ENCODE results near the gene LAMP5.

LAMP5 gene

GRCh38 chr20:9514461-9515213, at the start of gene LAMP5:
Gene LAMP5 (plus strand): TSS chr20:9514590. CDS start chr20:9514853, 263 bp downstream.
- no peak for DNase-seq (ENCODE audit: low spot score)

- DNase-seq (ENCODE audit: low spot score): no peak
These were observed 46.4 kb upstream of the LAMP5 start for GRCh38 chr20:9467995-9468394.

DNA sequence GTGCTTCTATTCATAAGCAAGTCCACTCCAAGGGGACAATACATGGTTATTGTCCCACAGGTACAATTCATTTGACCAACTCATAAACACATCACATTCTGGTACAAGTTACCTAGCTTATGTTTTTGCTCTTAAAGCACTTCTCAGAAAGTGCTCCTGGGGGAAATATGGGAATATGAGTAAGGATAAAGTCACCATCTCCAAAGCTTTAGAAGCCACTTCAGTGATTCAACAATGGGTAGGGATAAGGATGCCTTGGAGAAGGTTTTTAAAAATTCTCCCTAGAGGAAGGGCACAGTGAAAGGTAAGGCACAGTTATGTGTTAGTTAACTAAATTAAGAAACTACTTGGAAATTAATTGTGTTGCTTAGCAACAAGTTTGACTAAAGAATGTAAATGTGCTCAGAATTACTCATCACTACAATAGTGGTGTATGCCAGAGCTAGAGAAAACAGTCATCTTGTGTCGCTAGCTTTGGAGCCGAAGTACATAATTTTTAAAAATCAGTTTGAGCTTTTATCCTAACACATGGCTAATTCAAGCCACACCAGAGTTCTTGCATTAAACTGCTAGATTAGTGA, 39.5 kb upstream of the LAMP5 start:
- no peak for DNase-seq (ENCODE audit: low spot score)

GRCh38 chr20:9475456-9475855, 38.9 kb upstream of the LAMP5 start:
- DNase-seq (ENCODE audit: low spot score): no peak

- DNase-seq (ENCODE audit: low spot score): no peak
These were observed 38.2 kb upstream of the LAMP5 start for GRCh38 chr20:9476174-9476573.

- no peak for DNase-seq (ENCODE audit: low spot score)
These were observed 37.8 kb upstream of the LAMP5 start for GRCh38 chr20:9476637-9477036.

- no peak for DNase-seq (ENCODE audit: low spot score)
These were observed 35.6 kb upstream of the LAMP5 start for GRCh38 chr20:9478771-9479170.

DNA sequence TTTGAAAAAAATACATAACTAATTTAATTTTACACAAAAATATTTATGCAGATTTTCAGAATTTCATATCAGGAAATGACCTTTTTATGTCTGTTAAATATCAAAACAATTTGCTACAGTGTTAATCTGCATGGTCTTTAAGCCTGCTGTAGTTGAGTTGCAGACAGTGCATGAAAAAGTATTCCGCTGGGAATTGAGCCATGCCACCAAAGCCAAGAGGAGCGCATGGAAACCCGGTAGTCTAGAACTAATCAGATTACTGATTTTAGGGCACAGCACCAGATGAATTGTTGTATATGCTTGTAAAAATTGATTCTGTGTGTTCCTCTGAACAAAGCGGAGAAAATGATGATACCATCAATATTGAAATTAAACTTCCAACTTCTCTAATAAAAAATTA, 34.3 kb upstream of the LAMP5 start:
- no peak for DNase-seq (ENCODE audit: low spot score)

DNA sequence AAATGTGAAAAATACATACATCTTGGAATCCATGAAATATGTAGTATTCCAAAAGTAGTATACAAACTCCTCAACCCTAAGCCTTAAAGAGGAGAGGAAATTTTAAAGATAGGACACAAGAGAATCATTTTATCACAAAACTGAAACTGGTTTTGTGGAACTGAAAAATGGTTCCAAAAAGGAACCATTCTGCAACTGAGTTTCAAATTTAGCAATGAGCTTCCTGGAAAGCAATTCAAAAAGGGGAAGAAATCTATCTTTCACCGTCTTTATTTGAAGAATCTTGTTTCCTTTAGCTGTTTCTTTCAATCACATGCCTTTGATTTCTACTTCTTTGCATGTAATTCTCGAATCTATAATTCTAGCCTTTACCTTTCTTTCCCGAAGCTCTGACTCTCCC, 32.2 kb upstream of the LAMP5 start:
- peak; percentile 60 for DNase-seq (ENCODE audit: low spot score)

- no peak for DNase-seq (ENCODE audit: low spot score)
These were observed 31.3 kb upstream of the LAMP5 start for GRCh38 chr20:9483131-9483530.

DNA sequence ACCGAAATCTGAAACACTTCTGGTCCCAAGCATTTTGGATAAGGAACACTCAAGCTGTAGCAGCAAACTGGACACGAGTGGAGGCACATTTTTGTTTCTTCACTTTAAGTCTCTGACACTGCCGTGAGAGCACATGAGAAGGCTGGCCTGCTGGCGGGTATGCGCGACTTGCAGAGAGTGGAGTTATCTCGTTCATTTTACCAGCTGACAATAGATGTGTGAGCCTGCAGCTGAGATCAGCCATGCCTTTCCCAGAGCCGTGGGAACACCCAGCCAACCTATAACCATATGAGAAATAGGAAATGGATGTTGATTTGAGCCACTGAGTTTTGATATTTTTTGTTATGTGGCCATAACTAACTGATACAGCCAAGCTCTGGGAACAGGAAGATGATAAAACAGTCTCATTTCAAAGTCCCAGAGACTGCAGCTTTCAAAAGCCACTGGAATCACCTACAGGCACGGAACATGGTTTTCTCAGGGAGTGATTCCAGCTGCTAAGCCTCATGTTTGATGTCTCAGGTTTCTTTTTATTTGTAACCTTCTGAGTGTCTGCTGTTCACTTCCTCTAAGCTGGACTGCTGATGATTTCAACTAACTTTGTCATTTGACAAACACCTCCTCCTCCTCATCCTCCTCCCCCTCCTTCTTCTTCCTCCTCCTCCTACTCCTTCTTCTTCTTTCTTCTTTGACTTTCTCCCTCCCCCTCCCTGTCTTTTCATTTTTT, 28.6 kb upstream of the LAMP5 start:
- no peak for DNase-seq (ENCODE audit: low spot score)

- no peak for DNase-seq (ENCODE audit: low spot score)
These were observed 27.2 kb upstream of the LAMP5 start for GRCh38 chr20:9487231-9487630.

DNA sequence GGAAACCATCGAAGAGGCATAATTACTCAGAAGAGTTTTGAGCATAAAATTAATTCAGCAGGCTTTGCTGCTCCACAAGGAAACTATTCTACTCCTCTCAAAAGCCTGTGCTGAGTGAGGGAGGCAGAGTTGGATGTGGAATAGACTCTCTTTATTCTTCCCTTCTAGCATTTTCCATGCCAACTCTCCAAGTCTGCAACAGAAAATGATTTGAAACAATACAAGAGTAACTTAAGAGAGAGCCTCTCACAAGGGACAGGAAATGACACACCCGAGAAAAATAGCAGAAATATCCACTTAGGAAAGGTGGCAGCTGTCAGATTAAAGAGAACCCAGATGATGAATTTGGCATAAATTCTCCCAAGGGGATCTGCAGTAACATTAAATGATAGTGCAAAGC, 26.3 kb upstream of the LAMP5 start:
- DNase-seq (ENCODE audit: low spot score): peak; percentile 93

- DNase-seq (ENCODE audit: low spot score): no peak
These were observed 24.2 kb upstream of the LAMP5 start for GRCh38 chr20:9490161-9490560.

- no peak for DNase-seq (ENCODE audit: low spot score)
These were observed 23.8 kb upstream of the LAMP5 start for GRCh38 chr20:9490631-9491030.

DNA sequence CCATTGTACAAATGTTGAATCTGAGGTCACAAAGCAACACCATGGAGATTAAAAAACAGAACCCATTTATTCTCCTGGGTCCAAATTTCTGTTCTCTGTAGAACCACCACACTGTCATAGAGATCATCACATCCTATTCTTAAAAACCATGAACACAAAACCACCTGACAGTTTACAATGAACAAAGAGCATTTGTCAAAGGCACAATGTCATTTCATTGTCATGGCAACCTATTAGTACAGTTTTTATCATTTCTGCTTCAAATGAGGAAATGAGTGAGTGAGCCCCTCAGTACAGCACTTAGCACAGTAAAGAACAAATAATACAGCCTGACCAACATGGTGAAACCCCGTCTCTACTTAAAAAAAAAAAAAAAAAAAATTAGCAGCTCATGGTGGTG, 23.1 kb upstream of the LAMP5 start:
- DNase-seq (ENCODE audit: low spot score): no peak

GRCh38 chr20:9492067-9492466, 22.3 kb upstream of the LAMP5 start:
- no peak for DNase-seq (ENCODE audit: low spot score)

- DNase-seq (ENCODE audit: low spot score): peak; percentile 31
These were observed 20.6 kb upstream of the LAMP5 start for GRCh38 chr20:9493803-9494202.

DNA sequence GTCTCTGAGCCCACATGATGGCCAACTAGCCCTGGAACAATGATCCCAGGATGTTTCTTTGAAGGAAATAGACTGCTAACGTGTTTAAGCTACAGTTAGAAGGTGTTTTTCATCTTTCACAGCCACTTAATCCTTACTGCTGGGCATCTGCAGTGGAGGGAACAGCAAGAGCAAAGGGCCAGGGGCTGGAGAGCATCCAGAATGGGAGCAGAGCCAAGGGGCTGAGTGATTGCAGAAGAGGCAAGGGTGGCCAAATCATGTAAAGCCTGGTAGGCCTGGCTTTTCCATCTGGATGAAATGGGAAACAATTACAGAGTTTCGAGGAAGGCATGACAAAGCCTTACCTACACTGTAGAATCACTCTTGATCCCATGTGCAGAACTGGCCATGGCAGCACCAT, 18.7 kb upstream of the LAMP5 start:
- DNase-seq (ENCODE audit: low spot score): no peak

DNA sequence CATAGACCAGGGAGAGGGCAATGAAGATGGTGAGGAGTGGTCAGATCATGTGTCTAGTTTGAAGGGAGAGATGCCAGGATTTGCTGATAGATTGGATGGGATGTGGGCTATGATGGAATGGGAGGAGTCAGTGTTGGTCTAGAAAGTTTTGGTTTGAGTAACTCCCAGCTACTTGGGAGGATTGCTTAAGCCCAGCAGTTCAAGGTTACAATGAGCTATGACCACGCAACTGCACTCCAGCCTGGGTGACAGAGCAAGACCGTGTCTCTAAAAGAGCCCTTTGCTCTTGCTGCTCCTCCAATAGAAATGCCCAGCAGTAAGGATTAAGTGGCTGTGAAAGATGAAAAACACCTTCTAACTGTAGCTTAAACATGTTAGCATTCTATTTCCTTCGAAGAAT, 18.2 kb upstream of the LAMP5 start:
- DNase-seq (ENCODE audit: low spot score): no peak

- no peak for DNase-seq (ENCODE audit: low spot score)
These were observed 16.1 kb upstream of the LAMP5 start for GRCh38 chr20:9498322-9498721.

DNA sequence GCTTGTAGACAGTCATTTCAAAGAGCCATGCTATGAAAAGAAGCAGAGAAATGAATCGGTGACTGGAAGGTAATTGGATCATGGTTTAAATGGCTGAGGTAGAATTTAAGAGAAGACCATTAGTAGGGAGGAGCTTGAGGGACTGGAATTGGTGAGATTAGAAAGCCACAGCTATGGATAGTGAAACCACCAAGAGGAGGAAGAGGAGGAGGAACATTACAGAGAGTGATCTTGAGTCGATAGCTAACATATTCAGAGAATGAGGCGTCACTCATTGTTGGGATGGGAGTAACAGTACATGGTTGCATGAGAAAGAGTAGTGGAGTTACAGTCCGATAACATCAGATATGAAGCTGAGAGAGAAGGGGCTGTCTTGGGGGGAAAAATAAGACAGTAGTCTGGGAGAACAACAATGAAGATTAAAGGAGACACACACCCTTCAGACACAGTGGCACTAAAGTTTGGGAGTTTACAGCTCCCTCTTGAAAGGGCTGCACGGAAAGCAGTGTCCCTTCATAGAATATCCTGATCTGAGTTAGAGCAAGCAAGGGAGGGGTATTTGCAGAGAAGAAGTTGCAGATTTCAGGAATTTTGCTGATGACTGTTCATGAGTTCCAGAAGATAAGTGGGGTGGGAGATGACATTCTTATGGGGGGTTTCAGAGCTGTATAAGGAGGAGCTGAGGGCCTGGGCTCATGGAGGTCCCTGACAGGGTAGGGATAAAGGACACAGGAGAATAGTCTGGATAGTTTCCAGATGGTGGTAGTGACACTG, 15.1 kb upstream of the LAMP5 start:
- DNase-seq (ENCODE audit: low spot score): no peak

- peak; percentile 68 for DNase-seq (ENCODE audit: low spot score)
These were observed 14.3 kb upstream of the LAMP5 start for GRCh38 chr20:9500121-9500520.
